ENCODE results near the gene RPL3.
A peak's percentile ranks its signal among the peaks of the same experiment; 100 is the strongest.

The RPL3 gene

DNA sequence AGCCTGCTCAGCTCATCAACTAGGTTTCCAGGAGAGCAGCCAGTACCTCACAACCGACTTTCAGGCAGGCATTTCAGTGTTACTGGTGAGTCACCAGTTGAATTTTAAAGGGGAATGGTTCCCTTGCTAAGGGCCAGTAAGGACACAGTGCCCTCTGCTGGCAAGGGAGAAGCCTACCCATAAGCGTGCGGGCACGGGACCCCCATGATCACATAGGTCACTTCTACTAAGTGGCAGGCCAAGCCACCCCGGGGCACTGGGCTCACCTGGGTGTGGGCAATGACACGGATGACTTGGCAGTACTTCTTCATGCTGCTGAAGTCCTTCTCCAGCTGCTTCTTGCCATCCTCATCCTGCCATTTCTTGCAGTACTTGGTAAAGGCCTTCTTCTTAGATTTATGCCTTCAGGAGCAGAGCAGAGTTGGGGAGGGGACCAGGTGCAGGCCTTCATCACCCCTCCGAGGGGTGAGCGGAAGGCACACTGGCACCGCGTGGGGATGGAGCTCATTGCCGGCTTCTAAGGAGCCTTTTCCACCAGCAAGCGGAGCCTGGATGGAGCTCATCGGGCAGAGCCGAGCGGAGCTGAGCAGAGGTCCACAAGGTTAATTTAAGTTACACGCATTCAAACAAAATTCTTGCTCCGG is 2.9 kb downstream of the RPL3 start:
- peak; percentile 23 to 57 for DNase-seq

DNA sequence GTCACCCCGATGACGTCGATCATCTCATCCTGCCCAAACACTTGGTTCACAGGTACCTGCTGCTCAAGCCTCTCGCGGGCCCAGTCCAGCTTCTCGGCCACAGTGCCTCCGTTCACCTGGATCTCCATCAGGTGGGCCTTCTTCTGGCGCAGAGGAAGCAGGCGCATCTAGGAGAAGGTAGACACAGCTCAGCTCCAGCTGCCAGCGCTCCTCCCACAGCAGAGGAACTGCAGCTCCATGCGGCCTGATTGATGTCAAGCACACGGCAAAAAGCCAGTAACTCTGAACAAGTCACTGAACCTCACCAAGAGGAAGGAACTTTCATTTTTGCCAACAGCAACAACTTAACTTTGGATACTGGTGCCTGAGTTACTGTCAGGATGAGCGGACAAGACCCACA is 4.0 kb downstream of the RPL3 start:
- no peak for DNase-seq

DNA sequence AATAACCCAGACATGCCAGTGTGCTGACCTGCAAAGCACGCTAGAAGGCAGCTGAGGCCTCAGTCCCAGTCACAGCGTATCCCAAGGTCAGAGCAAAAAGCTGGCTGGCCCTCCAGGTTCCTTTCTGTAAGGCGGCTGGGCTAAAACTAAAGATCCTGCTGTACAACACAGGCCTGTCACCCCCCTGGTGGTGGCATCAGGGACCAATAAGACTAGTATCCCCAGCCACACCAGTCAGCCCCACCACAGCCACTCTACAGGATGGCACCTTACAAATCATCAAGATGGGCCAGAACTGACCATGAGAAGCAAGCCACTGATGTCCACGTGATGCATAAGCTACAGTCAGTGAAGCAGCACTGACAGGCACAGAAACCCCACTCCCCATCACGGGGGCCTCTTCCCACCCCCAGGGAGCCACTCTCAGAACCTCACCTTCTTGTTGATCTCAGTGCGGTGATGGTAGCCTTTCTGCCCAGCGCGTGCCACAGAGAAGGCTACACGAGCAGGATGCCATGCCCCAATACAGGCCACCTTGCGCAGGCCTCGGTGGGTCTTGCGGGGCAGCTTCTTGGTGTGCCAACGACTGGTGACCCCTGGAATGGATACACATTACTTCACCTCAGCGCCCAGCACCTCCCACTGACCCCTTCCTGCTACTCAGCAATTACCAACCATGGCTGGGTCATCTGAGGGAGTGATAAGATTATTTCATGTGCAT is 5.0 kb downstream of the RPL3 start:
- DNase-seq: no peak

DNA sequence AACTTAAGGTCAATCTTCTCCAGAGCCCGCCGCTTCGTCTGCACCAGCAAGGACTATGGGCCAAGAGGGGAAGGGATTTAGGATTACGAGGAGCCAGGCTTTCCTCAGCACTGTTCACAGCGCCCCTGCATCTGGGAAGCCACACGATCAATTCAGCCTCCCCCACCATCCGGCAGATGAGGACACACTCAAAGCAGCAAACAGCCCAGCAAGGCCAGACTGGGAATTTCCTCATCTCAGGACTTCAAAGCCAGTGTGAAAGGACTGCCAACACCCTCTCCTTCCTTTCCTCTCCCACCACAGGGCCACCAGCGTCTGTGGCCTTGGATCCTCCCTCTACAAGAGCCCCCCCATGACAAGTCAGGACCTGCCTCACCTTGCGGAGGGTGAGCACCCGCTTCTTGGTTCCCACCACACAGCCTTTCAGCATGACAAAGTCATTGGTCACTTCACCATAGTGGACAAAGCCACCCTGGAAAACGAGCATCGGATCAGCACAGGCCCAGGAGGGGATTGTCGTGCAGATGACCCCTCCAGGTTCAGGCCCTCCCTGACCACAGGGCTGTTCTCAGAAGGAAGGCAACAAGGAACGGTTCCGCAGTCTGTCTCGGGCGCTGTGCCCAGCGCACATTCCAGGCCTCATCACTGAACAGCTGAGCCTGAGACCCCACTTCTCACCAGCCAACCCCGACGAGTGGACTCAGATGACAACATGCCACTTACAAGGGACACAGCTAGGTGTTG is 6.0 kb downstream of the RPL3 start:
- DNase-seq: no peak

DNA sequence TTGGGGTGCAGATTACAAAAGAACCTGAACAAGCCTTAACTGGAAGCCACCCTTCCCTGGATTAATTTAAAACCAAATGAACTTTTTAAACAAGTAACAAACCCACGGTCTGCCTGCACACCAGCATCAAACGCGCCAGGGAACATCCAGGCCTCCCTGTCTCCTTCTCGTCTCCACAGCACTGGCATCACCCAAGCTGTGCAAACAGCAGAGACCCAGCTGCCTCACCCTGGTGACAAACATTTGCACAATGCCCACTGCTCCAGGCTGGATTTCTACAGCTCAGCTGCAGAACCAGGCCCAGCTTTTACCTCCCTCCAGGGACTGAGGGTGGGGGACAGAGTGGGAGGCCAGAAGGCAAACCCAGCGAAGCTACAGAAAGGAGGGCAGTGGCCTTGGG is 7.0 kb downstream of the RPL3 start:
- DNase-seq: no peak

DNA sequence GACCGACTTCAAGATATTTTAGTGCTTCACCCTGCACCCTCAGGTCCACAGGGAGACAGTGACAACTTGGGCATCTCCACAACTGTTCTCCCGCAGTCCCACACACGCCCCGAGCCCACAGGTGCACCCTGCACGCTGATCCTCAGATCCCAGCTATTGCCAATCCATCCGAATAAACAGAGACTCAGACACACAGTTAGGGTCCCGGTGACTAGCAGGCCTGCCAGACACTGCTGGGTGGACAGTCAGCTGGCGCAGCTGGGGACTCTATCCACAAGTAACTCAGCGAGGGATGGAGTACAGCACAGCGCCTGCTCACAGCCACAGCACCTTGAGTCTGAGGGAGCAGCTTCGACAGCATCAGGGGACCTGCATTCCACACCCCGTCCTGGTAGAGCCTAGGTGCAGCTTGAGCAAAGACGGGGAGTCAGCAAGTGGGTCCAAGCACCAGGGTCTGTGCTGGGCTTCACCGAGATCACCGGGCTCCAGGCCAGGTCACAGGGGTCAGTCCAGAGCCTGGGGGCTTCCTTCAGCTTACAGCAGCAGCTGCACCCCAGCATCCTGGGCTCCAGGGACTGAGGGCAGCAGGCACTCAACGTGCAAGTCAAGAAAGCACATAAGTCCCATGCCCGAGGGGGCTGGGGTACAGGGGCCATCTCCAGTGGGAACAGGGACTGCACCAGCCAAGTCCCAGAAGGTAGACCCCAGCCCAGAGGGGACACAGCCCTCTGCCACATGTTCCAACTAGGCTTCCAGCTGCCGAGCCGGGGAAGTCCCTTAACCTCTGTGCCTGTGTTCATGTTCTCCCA is 7.6 kb downstream of the RPL3 start:
- DNase-seq: no peak

DNA sequence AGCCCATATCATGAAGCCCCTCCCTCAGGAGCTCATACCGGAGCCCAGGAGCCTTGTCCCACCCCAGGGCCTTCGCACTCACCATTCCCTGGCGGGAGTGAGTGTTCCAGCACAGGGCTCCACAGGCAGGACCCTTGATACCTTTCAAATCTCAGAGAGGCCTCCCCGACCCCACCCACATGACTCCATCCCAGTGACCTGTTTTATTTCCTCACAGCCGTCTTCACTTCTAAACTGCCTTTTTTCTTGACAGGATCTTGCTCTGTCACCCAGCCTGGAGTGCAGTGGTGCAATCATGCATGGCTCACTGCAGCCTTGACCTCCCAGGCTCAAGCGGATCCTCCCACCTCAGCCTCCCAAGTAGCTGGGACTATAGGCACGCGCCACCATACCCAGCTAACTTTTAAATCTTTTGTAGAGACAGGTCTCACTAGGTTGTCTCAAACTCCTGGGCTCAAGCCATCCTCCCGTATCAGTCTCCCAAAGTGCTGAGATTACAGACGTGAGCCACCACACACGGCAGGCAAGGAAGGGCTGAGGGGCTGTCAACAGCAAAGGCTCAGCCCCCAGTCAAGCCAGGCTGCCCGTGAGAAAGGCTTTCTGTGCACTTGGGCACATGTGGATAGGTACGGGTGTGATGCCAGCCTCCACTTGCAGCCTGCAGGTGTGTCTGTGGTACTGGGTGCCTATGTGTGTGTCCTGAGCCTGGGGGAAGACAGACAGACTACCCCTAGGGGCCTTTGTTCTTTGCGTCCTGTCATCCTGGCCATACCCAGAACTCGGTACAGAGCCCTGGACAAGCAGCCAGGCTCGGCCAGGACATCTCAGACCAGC is 9.3 kb downstream of the RPL3 start:
- DNase-seq: no peak

DNA sequence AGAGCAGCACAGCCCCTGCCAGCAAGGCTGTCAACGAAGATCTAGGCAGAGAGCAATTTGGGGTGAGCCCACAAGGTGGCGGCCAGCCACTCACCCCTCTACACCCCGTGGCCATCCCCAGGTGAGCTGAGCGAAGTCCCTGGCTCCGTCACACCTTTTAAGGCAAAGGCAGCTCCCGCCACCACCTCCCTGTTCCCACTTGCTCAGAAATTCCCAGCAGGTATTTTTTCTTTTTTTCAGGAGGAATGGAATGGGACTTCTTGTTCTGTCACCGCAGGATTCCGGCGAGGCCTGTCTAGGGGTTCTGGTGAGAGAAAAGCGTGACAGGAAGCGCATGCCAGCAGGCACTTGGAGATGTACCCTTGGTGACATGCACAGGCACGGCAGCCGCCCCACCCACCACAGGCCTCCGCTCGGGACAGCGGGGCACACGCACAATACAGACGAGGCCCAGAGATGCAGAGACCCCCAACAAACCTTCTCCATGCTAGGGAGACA is 10.0 kb downstream of the RPL3 start:
- no peak for DNase-seq

DNA sequence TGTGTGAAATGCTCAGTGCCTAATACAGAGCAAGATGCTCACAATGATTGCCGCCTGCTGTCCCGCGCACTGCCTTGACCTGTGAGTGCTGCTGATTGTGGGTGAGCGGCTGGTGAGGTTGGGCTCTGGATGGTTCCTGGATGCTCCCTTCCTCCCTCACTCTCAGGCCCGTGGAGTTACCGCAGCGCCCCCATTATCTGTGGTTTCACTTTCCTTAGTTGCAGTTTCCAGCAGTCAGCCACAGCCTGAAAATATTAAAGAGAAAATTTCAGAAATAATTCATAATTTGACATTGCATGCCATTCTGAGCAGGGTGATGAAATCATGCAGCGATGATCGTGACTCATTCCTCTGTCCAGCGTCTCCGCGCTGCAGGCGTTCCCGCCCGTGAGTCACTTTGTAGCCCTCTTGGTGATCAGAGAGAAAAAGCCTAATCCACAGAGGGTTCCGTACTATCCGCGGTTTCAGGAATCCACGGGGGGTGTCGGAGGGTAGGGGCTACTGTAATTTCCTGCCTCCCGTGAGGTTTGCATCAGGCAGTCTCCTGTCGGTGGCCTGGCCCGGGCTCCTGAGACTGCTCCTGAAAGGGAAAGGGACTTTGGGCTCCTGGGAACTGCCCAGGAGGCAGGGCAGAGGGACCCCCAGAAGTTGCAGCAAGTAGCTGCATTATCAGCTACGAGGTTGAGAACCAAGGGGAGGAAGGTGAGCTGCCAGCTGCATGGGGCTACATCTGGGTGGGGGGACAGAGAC is 10.6 kb downstream of the RPL3 start:
- no peak for DNase-seq

DNA sequence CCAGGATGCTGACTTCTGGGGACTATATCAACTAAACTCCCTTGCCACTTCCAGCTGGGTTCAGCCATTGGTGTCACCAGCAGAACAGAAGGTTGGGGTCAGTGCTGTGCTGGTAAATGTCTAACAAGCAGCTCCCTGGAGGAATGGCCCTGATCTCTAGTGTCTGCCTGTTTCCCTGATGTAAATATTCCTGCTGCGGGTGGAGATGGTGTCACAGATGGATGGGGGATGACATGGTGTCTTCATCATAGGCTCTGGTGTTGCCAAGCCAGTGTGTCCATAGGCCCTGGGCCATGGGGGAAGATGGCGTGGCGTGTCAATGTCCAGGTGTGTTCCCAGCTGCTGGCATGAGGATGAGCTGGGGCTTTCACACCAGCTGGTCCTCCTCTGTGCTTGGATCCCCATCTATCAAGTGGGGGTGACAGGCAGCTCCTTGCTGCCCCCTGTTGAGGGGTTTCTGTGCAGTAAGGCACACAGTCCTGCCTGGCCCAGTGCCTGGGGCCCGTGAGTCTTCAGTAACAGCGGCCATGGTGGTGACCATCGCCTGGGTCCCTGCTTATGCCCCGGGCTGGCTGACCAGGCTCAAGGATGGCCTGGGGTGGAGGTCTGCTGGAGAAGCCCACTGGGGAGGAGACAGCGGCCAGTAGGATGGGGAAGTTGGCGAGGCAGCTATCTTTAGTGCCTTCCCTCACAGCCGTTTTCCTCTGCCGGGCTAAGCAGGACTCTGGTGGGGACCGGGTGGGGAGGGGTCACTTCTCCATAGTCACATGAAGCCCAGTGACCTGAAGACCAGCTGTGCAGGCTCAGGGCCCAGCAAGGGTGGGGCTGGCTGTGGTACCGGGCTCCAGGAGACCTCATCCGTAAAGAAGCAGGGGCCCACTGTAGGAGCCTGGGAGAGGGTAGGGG is 12.7 kb downstream of the RPL3 start:
- no peak for DNase-seq

DNA sequence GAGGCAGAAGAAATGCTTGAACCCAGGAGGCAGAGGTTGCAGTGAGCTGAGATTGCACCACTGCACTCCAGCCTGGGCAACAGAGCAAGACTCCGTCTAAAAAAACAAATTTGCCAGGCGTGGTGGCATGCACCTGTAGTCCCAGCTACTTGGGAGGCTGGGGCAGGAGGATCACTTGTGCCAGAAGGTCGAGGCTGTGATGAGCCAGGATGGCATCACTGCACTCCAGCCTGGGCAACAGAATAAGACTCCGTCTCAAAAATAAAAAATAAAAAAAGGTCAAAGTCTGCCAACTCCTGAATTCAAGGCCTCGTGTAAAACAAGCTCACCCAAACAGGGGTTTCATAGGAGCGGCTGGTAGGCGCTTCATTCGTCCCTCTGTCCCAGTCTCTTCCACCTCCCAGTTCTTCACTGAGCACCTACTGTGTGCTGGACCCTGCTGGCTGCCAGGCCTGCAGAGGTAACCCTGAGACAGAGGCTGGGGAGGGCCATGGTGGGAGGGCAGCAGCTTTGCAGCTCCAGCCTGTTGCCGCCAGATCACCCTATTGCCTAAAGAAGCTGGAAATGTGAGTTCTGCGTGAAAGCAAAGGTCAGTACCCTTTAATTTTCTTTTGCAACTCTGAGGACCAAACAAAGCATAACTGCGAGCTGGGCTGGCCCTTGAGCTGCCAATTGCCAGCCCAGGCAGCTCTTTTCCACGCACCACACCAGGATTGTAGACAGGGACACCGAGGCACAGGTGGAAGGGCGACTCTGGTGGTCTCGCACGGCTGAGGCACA is 15.3 kb downstream of the RPL3 start:
- no peak for DNase-seq

DNA sequence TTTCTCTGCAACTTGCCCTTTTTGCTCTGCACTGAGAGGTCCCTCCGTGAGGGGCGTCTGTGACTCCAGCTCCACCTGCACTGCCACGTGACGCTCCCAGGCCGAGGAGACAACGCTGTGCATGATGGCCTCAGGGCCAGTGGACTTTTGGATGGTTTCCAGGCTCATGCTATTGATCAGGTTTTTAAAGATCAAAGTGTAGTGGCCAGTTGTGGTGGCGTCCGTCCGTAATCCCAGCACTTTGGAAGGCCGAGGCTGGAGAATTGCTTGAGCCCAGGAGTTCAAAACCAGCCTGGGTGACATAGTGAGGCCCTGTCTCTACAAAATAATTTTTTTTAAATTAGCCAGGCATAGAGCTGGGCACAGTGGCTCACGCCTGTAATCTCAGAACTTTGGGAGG is 16.1 kb downstream of the RPL3 start:
- no peak for DNase-seq

DNA sequence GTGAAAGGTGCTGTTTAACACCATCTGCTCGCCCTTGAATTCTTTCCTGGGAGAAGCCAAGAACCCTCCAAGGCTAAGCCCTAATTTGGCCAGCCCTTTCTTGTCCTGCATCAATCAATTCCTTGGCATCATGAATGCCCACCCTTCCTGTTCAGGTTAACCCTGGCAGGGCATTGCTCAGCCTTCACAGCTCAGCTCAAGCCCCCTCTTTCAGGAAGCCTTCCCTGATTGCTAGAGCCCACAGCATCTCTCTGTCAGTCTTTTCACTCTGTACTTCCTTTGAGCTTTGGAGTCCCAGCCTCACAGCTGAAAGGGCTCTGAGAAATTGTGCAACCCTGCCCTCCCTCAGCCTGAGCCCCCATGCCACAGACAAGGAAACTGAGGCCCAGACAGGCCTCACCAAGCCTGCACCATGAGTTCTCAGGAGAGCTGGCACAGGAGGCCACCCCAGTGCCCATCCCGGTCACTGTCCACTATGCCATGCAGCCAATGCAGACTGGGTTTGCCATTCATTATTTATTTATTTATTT is 16.9 kb downstream of the RPL3 start:
- no peak for DNase-seq

DNA sequence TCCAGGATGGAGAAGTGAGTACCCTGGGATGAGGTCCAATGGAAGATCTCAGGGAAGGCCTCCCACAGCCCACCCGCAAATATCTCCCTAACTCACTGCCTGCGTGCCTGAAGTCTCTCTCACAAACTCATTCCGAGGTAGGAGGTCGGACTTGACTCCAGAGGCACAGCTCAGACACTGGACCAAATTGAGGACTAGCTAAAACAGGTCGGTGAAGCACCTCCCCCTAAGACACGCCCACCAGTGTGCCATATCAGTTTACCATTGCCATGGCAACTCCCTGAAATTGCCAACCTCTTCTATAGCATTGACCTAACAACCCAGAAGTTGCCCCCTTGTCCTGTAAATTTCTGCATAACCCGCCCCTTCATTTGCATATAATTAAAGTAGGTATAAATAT is 17.5 kb downstream of the RPL3 start:
- no peak for DNase-seq

DNA sequence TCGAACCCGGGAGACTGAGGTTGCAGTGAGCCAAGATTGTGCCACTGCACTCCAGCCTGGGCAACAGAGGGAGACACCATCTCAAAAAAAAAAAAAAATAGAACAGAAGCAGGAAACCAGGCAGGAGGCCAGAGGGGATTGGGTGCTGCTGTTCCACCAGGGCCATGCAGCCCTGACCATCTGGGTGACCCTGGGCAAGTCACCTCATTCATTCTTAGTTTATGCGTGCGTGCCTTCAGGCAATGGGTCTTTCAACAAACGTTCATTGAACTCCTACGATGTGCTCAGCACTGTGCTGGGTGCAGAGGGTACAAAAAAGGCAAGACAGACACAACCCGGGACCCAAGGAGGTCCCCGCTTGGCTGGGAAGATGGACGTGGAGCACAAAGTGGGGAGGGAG is 18.3 kb downstream of the RPL3 start:
- no peak for DNase-seq

DNA sequence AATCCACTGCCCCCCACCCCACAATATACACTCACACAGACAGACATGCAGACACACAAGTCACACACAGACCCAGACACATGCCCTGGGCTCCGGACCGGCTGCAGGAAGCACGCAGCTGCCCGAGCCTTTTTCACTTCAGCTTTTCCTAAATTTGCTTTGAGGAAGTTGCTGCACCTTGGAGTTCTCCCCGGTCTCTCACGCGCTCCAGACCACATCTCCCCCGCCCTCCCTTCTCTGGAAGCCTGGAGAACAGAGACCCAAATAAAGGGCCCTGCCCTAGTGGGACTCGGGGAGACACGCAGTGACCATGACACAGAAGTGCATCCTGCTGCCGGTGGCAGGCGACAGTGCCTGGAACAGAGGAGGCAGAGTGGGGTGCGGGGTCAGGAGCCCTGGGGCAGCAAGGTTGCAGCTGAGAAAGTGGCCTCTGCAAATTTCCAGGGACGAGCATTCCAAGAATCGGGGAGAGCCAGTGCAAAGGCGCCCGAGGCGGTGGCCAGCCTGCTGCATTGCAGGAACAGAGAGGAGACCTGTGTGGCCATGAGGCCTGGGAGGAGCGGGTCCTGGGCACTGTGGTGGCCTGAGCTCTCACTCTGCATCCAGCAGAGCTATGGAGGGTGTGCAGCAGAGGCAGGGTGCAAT is 19.1 kb downstream of the RPL3 start:
- no peak for DNase-seq

DNA sequence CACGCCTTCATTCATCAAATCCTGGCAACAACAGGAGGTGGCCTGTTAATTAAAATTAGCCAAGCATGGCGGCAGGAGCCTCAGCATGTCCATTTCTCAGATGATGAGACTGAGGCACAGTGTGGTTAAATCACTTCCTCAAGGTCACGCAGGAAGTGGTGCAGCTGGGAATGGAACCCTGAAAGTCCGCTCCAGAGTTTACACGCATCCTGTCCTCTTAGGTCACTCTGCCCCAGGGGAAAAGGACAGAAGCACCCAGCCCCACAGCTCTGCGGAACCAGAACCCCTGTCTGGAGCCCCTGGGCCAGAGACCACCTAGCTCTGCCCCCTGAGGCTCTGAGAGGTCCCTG is 19.6 kb downstream of the RPL3 start:
- no peak for DNase-seq

DNA sequence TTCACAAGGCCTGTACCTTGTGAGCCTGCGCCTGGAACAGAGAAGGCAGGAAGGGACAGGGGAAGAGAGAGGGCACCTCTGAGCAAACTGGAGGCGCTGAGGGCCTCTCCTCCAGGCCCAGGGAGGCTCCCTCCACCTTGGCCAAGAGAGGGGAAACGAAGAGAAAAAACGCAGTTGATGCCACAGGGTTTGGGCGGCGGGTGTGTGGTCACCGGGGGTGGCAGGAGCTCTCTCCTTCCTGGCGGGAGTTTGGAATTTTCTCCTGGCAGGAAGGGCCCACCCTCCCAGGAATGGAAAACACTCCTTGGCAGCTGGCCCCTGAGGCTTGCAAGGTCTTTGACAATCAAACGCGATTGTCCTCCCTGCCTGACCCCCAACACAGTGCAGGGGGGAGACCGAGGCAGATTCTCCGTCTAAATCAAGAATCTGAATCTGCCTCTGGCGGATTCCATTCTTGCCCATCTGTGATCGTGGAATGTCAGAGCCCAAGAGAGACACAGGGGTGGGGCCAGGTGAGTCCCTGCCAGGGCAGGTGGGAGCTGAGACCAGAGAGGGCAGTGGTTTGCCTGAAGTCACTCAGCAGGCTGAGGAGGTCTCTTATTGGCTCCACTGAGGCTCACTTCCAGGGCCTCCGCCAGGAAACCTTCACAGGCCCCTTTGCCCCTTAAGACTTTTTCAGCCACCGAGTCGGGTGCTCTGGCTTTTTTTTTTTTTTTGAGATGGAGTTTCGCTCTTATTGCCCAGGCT is 21.0 kb downstream of the RPL3 start:
- no peak for DNase-seq
